HG03097 (cell line): ENCODE results near the gene CRIP3.
"Not testable (repeated sequence)": the region's sequence is repeated elsewhere in the genome, so short reads cannot be mapped to it uniquely, and the experiment has no call there.

Experiments
- ATAC-seq: cut with Tn5 transposase; IDR thresholded peaks from one replicate; pipeline ENCODE4 v1.9.1; 2021; ENCODE audit not compliant: unreplicated experiment, low FRiP score

CRIP3 gene, protein sequence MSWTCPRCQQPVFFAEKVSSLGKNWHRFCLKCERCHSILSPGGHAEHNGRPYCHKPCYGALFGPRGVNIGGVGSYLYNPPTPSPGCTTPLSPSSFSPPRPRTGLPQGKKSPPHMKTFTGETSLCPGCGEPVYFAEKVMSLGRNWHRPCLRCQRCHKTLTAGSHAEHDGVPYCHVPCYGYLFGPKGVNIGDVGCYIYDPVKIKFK

DNA sequence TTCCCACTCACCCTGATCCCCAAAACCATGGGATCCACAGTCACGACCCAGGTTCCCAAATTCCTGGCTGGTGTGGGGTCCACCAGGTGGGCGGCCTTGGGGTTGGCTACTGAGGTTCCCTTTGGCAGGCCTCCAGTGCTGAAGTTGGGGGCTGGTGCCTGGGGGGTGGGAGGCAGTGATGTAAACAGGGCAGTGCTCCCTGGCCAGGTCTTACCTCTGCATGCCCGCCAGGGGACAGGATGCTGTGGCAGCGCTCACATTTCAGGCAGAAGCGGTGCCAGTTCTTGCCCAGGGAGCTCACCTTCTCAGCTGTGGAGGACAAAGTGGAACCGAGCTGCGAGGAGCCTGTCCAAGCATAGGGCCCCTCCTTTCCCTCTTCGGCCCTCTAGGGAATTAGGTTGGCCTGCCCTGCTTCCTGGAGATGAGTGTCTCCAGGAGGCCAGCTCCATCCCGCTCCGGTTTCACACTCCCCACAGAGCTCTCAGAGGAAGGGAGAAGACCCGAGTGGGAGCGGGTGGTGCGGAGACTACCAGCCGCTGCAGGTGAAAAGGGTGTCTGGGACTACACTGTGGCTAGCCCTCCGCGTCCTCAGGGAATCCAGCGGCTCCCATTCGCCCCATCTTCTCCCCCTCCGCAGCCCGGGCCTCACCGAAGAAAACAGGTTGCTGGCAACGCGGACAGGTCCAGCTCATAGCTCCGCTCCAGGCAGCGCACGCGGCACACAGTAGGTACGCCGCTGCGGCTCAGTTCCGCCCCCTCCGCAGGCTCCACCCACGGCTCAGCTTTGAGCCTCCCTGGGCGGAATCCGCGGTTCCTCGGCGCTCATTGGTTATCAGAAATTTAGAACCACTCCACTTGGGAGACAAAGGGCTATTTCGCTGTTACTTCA is at the start of gene CRIP3:
CRIP3 (minus strand) TSS at position 726 of the 889 bp plus-strand sequence; CDS start at position 692, 34 bp downstream.
- no peak for ATAC-seq

DNA sequence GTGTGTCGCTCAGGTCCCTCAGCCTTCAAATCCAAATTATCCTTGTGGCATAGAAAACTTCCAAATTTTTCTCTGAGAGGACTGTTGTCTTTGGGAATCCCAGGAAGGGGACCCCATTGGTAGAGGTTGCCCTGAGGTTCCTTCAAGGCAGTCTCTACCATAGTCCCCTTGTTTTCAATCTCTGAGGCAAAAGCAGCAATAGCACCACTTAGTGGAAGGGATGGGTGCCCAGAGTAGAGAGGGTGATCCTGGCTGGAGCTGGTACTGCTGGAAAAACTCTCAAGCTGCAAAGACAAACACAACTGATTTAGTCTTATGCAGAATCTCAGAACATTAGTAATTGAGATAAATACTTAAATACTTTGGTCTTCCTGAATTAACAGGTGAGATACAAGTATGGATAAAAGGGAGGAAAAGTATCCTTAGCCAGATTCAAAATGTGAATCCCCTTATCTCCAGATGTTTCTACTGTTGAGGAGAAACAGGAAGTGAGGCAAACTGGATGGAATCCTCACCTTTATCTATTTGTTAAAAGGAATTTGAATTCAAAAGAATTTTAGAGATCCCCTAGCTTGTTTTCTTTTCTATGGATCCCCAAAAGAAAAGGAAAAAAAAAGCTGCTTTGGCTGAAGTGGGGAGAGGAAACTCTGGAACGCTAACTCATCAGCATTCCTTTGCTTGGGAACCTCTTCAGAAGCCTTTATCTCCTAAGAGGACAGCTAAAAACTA is 47.4 kb upstream of the CRIP3 start:
- ATAC-seq = no peak

DNA sequence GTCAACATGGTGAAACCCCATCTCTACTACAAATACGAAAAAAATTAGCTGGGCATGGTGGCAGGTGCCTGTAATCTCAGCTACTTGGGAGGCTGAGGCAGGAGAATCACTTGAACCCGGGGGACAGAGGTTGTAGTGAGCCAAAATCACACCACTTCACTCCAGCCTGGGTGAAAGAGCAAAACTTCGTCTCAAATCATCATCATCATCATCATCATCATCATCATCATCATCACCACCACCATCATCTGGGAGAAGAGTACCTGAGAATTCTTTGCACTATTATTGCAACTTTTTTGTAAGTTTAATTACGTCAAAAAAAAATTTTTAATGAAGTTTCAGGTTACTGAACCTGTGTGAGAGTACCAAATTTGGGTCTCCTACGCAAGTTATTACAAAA is 43.3 kb upstream of the CRIP3 start:
- not testable (repeated sequence) for ATAC-seq

DNA sequence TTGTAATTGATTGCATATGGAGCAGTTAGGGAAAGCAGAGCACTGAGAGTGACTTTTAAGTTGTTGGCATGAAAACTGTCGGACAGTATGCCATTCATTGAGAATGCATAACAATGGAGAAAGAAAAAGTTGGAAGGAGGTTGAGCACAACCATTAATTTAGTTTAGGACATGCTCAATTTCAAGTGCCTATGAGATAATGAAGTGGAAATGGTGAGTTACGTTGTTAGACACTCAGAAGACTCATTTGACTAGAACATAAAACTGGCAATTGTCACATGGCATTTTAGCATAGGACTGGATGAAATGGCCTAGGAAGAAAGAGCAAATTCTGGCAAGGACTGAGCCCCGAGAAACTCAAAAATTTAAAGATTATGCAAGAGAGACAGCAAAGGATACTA is 38.8 kb upstream of the CRIP3 start:
- no peak for ATAC-seq

DNA sequence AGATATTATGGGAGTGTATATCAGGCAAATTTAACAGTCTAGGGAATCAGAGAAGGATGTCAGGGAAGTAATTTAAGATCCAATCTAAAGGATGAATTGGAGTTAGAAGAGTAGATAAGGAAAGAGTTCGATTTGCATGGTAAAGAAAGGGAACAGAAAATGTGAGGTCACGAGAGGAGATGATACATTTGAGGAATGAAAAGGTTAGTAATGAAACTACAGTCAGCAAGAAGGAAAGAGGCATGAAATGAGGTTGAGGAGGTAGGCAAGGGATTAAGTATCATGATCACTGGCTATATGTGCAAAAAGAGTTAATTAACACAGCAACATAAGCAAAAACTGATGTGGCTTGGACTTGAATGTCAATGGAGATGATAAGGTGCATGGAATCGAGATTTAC is 38.4 kb upstream of the CRIP3 start:
- ATAC-seq = no peak

DNA sequence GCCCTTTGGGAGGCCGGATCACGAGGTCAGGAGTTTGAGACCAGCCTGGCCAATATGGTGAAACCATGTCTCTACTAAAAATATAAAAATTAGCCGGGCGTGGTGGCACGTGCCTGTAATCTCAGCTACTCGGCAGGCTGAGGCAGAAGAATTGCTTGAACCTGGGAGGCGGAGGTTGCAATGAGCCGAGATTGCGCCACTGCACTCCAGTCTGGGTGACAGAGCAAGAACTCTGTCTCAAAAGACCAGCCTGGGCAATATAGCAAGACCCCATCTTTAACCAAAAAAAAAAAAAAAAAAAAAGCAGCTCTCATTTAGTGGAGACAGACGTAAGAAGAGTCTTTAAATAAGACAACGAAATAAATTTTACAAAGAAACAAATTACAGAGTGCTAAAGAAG is 37.6 kb upstream of the CRIP3 start:
- ATAC-seq = not testable (repeated sequence)

DNA sequence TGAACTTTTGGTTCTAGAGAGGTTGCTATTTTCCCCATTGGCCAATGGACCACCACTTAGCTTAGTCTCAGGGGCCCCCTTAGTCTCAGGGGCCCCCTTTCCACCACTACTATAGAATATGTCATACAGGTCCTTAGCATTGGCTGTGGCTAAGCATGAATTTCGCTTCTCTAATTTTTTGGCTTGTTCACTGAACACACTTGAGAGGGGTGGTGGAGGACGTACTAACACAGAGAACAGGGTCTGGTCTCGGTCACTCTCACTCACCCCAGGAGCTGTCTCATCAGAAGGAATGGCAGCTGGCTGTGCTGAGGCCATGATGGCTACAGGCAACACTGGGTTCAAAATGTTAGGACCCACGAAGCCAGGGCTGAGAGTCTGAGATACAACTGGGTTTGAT is 30.5 kb upstream of the CRIP3 start:
- ATAC-seq = no peak

DNA sequence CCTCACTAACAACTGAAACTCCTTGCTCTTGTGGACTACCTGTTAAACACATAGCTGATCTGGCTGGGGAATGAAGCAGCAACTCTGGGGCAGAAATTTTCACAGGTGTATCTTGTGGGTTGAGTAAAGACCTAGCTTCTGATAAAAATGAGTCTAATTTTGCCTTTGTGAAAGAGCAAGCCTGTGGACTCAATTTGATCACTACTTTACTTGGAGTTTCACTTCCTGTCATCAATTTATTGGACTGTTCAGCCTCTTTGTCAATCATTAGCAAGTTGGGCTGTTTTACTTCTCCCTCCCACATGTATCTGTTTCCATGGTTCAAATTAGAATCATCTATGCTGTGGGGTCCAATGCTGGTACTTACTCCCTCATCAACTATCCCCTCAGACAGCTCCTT is 29.6 kb upstream of the CRIP3 start:
- peak; percentile 52 for ATAC-seq

DNA sequence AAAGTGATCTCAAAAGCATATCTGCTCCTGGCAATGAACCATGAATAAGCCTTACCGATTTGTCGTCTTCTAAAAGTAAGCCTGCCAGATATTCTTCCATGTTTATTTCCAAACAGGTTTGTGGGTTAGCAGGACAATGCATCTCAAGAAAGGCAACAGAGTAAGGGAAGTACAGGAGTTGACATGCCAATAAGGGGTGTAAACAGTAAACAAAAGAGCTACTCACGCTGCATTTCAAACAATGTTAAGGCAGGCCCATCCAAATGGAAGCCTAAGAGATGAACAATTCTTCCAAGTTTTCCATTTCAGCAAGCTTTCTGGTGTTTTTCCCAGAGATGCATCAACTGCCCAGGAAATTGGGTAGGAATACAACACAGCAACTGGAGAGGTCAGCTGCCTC is 27.8 kb upstream of the CRIP3 start:
- no peak for ATAC-seq

DNA sequence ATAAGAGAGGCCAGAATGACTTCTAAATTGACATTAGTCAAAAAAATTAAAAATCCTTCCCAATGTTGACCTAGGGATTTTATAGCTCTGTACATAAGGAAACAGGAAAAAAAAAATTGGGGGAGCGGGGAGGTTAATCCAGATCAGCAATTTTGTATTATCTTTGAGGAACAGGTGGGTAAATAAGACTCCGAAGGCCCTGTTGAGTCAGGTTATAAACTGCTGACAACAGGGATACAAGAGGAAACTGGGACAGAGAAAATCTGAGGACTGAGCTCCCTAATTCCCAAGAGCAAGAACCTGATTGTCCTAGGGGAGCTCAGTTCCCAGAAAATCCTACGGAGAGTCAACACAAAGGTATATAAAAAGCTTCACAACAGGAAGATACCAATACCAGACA is 26.8 kb upstream of the CRIP3 start:
- no peak for ATAC-seq

DNA sequence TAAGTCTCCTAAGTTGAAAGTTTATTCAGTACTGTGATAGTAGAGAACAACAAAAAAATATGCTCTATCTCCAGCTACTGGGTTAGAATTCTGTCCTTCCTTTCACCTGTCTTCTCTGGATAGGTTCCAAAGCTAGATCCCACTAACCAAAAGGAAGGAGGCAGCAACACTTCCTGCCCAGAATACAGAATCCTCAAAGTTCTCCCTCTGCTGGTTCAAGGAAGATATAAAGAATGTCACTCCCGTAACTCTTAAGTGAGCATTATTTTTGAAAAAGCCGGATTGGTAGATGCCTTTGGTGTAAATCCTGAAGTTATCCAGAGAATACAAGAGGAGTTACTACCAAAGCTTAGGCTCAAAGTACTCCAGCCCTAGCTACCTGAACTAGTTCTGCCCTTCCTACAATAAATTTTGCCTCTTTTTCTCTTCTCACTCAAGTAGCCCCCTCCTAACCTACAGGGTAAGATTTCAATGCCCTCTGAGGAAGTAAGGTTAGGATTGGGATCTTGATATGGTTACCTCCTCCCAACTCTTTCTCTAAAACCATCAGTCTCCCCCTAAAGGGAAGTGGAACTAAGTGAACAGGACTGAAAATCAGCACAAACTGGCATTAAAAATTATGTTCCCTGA is 26.0 kb upstream of the CRIP3 start:
- ATAC-seq = no peak

DNA sequence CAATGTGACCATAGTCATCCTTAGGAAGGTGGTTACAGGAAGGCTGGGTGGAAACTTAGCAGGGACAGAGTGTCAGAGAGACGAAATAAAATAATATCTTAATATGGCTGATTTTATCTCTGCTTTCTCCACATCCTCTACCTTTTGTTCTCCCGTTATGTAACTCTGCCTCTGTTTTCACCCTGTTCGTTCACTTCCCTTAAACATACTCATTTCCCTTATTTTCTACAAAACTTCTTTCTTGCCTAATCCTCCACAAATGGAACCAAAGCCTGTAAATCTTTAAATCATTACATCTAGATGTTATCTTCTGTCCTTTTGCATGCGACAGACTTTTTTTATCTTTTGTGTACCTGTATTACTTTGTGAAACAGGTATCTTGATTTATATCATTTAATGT is 23.3 kb upstream of the CRIP3 start:
- no peak for ATAC-seq

DNA sequence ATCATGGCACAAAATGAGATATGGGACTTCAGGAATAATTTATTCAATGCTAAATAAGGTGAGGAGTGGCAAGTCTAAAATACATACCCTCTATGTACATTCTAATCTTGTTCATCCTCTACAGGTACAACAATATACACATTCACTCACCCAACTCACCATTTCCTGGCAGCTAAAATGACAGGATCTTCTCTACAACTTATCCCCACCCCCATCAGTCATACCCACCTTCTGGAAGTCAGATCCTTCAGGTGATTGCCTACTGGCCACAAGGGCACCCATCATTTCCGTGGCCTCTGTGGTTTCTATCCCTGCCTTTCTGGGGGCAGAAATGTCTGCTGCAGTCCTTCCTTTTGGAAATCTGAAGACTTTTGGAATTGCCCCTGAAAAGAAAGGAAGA is 22.8 kb upstream of the CRIP3 start:
- no peak for ATAC-seq

DNA sequence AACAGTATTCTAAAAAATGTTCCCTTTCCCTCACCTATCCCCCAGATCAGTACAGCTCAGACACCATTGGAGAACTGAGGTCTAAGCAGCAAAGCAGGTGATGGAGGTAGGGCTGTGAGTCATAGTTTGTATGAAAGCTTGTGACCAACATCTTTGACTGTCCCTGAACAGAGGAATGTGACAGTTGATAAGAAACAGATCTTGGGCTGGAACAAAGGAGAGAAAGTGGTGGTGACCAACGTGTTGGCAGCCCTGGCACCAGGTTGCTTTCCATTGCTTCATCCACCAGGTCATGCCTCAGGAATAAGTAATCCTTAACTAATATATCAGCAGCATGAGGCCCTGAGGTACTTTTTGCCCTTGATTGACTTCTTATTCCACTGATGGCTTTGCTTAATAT is 19.9 kb upstream of the CRIP3 start:
- ATAC-seq = no peak

DNA sequence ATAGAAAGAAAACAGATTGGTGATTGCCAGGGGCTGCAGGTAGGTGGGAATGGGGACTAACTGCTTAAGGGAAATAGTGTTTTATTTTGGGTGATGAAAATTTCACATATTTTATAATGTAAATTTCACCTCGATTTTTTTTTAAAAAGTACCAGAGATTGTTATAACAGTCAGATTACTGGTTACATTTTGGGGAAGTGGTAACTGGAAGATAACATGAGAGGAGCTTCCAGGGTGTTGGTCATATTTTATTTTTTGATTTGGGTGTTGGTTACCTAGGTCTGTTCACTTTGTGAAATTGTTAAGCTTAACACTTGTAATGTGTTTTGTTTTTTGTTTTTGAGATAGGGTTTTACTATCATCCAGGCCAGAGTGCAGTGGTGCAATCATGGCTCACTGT is 17.2 kb upstream of the CRIP3 start:
- ATAC-seq = no peak

DNA sequence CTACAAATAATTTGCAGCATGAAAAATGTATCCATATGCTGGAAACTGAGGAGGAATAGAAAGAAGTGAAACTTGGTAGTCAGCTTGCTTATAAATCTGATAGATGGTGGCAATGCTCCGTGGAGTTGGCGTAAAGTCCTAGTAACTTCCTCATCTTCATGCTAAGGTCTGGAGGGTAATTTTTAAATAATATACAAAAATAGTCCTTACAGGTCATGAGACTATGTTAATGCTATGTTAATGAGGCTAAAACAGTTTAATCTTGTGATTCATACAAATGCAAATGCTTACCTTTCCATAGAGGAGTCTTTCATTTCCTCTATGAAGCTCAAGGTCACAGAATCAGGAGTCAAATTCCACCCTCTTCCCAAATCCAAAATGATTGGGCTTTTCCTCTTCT is 9.4 kb upstream of the CRIP3 start:
- ATAC-seq = no peak

DNA sequence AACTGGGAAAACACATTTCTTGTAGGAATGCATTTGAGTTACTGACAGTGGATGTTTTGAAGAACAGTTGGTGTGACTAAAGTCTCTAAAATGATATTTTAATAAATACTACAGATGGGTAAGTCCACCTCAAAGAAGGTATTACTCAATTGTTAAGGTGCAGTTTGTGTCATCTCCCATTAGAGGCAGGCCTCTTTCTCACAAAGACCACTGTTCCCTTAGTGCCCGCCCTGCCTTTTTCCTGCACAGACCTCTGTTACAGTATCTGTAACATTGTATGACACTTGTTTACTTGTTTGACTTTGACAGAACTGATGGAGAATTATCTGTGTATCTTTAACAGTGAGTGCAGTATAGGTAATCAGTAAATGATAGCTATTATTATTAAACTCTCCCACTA is 5.2 kb upstream of the CRIP3 start:
- no peak for ATAC-seq

DNA sequence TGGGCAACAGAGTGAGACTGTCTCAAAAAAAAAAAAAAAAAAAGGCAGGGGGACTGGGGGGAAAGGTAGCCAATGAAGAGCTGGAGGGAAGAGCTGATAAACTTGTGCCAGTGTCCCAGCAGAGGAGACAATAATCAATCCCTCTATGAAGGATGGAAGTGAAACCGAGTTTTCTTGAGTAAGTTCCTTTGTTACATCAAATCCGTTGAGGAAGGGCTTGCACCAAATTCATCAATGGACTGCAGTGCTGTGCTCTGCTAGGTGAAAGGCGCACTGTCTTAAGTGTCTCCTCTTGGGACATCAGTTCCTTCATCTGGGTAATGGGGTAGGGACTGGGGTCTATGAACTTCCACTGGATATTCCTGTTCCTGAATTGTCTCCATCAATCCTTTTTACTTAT is 3.0 kb upstream of the CRIP3 start:
- ATAC-seq = no peak

DNA sequence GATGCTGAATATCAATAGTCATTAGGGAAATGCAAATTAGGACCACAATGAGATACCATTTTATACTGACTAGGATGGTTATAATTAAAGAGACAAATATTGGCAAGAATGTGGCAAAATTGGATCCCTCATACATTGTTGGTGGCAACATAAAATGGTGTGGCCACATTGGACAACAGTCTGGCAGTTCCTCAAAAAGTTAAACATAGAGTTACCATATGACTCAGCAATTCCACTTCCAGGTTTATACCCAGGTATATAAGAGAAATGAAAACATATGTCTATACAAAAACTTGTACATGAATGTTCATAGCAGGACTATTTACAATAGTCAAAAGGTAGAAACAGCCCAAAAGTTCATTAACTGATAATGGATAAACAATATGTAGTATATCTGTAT is 2.0 kb upstream of the CRIP3 start:
- ATAC-seq = no peak

DNA sequence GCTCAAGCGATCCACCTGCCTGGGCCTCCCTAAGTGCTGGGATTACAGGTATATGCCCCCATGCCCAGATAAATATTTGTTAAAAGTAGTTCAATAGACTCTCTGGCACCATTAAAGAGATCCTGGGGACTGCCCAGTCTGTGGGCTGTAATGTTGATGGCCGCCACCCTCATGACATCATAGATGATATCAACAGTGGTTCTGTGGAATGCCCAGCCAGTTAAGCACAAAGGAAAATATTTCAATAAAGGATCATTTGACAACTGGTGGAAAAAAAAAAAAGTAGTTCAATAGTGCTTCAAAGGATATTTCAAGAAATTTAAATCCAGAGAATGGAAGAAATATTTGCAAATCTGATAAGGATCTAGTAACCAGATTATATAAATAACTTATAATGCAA is 1.5 kb upstream of the CRIP3 start:
- ATAC-seq = no peak

DNA sequence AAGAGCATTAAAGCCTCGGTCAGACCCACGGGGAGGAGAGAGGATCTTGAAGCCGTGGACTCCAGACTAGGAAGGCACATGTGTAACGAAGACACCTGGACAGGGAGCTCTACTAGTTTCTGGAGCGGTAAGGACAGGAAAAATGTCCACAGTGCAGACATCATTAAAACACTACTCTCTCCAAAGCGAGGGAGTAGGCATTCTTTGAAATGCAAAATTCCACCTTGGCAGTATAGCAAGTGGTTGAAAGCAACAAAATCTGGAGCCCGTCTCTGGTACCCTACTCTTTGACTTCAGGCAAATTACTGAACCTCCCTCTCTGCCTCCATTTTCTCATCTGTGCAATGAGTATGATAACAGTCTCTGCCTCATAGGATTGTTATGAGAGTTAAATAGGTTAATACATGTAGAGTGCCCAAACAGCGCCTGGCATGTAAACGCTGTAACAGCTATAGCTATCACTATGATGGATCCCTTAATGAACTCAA is 408 bp upstream of the CRIP3 start:
- ATAC-seq = no peak
